Body of pancreas (tissue), 4 donors: ENCODE measurements around the gene NCCRP1.

Experiments used
- CTCF ChIP-seq, 7 experiments: fragments of 450-650 bp in 4 of 7; fragments of 200-600 bp in 3 of 7; sonication (generic) in 3 of 7; IDR thresholded peaks; one replicate each; pipeline ENCODE4 v1.5.1; 2016 to 2019; ENCODE audit warnings: antibody characterized with exemption in 7 of 7
- POLR2A ChIP-seq, 3 donors: fragments of 450-650 bp; IDR thresholded peaks; one replicate each; pipeline ENCODE4 v1.6.1; 2016; ENCODE audit warnings: antibody characterized with exemption in 3 of 3, mild to moderate bottlenecking in 2 of 3

GRCh38 chr19:39147480-39147879 is 49.3 kb upstream of the NCCRP1 start:
- TF ChIP-seq POLR2A (IDR thresholded peaks at IDR 0.05) (no peak), CTCF (IDR thresholded peaks at IDR 0.05) (no peak)
